ENCODE data around the gene ARL16. TPM values are rescaled to one million over a fixed set of nuclear protein-coding genes. Genes with fewer than 3 reads are reported as not detected.

The ARL16 gene
- total and polyA plus RNA-seq, 2 of the 8 experiments (the other 6 are each of a cell fraction or from before 2014, with no cell fraction given), result 37.0 to 60.8 TPM

DNA sequence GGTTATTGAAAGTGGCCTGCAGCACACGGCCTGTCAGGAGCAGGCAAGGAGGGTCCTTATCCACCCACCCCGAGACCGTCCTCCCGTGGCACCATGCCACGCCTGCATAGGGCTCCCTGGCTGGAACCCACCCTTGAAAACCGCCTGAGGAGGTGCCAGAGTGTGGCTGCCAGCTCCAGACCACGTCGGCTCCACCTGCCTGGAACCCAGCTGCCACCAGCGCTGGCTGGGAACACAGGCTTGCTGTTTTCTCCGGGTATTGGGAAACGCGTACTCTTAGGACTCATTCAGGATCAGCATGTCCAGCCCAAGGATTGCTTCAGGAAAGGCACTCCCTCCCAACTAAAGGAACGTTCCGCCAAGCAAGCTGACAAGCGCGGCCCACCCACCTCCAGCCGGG is 6.7 kb downstream of the ARL16 start:
- TF ChIP-seq HDAC2 (IDR thresholded peaks at IDR 0.05; ENCODE audit: borderline replicate concordance in 1 of 2, low read depth in 2 of 2, low read length in 2 of 2) (no peak), POLR2A (IDR thresholded peaks at IDR 0.05; ENCODE audit: control extremely low read depth in 1 of 2, low read depth in 2 of 2, low read length in 2 of 2) (peak in 1 of 2 experiments; percentile 23; a peak in 2 of 3 replicates)
- H4K5ac ChIP-seq (ENCODE audit: insufficient read length, low read depth, low read length), result no peak overlapping the region
- no peaks in the 10 kb centered on the region for H3K4me1 ChIP-seq (replicated peaks in 1 of 4; ENCODE audit: control insufficient read depth in 3 of 4, insufficient read depth in 4 of 4, low read length in 3 of 4)
- H2BK5ac ChIP-seq (ENCODE audit: low read depth, low read length), result no peak overlapping the region
- H4K20me1 ChIP-seq (replicated peaks in 1 of 2; ENCODE audit: control insufficient read depth in 1 of 2, insufficient read depth in 2 of 2, low read length in 2 of 2), result peaks cover 5 to 22% of the 10 kb centered on the region in 2 experiments
- H3K27me3 ChIP-seq (replicated peaks in 1 of 4; ENCODE audit: control insufficient read depth in 3 of 4, extremely low read depth in 1 of 4, insufficient read depth in 3 of 4, low read length in 3 of 4), result no peaks in the 10 kb centered on the region; a peak in 1 of 7 replicates
- H3K36me3 ChIP-seq (ENCODE audit: control insufficient read depth in 2 of 4, insufficient read depth in 4 of 4, low read length in 3 of 4), result peaks cover 10 to 25% (median 22%) of the 10 kb centered on the region in 4 experiments
- H3K9me3 ChIP-seq (ENCODE audit: insufficient read depth in 2 of 2, low read depth in 1 of 2, low read length in 1 of 2), result no peaks in the 10 kb centered on the region
- no peak overlapping the region for H2AFZ ChIP-seq (ENCODE audit: low read length)
- no peak overlapping the region for H3K56ac ChIP-seq (replicated peaks; ENCODE audit: insufficient read length, low read depth, low read length)
- H3K23me2 ChIP-seq (ENCODE audit: low read depth, low read length), result no peaks in the 10 kb centered on the region
- POLR2A ChIA-PET (ENCODE audit: partially characterized antibody), result interaction anchor here (0.9 to 28.4 kb wide), 6 partner anchors 8 to 32 kb away, joined by 3 to 436 read pairs (median 4); partner anchors contain the start of genes MRPL12 and SLC25A10
- H3K4me2 ChIP-seq (ENCODE audit: insufficient read depth in 1 of 2, low read depth in 2 of 2, low read length in 2 of 2), result no peak overlapping the region
- no peak overlapping the region for H3K9ac ChIP-seq (replicated peaks in 1 of 4; ENCODE audit: extremely low read depth in 1 of 4, low read depth in 3 of 4, low read length in 3 of 4)
- no peak overlapping the region for H3K4ac ChIP-seq (replicated peaks; ENCODE audit: insufficient read length, low read depth, low read length)
- no peak for FAIRE-seq
- H2AK5ac ChIP-seq (ENCODE audit: low read depth, low read length), result no peak overlapping the region
- no peak overlapping the region for H3K4me3 ChIP-seq (ENCODE audit: extremely low read depth in 1 of 4, insufficient read depth in 2 of 4, low read depth in 3 of 4, low read length in 4 of 4)
- H3K27ac ChIP-seq (ENCODE audit: low read depth, low read length), result no peak overlapping the region
- H3K79me2 ChIP-seq (ENCODE audit: control insufficient read depth in 1 of 2, insufficient read depth in 2 of 2, low read length in 2 of 2), result peaks cover 0 to 3% of the 10 kb centered on the region in 2 experiments; a peak in 1 of 4 replicates
- H2BK20ac ChIP-seq (ENCODE audit: low read length), result no peak overlapping the region
- H3K79me1 ChIP-seq (ENCODE audit: low read depth, low read length), result no peaks in the 10 kb centered on the region; the same call in 1 of the 2 replicates
- H2BK15ac ChIP-seq (ENCODE audit: low read length), result no peak overlapping the region
- 98% methylated on average over 17 of the region's 17 CpGs; no CpG with 5 or more reads in 1 of the 2 experiments for WGBS, 2 experiments (ENCODE audit: extremely low coverage in 1 of 2, insufficient coverage in 1 of 2, insufficient read length in 1 of 2, insufficient replicate concordance in 2 of 2, low coverage in 1 of 2, low lambda C conversion rate in 2 of 2, missing lambda C conversion rate in 1 of 2)
- no peak overlapping the region for H3K18ac ChIP-seq (ENCODE audit: extremely low read depth, low read length)
- CTCF ChIA-PET (ENCODE audit: partially characterized antibody), result interaction anchor here (0.8 to 4.9 kb wide), 4 partner anchors 8 to 37 kb away, joined by 3 to 20 read pairs (median 13); no protein-coding TSS in a partner anchor
- H3K14ac ChIP-seq (ENCODE audit: insufficient read length), result no peak overlapping the region
- DNase-seq (ENCODE audit: low read depth in 1 of 2, low spot score in 2 of 2), result no peak
- no peak overlapping the region for H4K8ac ChIP-seq (ENCODE audit: extremely low read depth, insufficient read depth, low read length)
- H4K91ac ChIP-seq (replicated peaks; ENCODE audit: insufficient read length, low read length), result no peak overlapping the region
- no peak overlapping the region for H3K23ac ChIP-seq (ENCODE audit: insufficient read length)
- H2BK120ac ChIP-seq (replicated peaks; ENCODE audit: low read depth, low read length), result no peak overlapping the region
- H2BK12ac ChIP-seq (ENCODE audit: low read depth, low read length), result no peak overlapping the region
